ENCODE measurements around the gene SORCS3. TPM values are rescaled to one million over a fixed set of nuclear protein-coding genes. Genes with fewer than 3 reads are reported as not detected.

Gene SORCS3
- total and polyA plus RNA-seq, 10 of the 15 experiments (the other 5 are each of a cell fraction or from before 2014, with no cell fraction given) = 0.01 to 0.04 (median 0.02) TPM; not detected in 7

DNA sequence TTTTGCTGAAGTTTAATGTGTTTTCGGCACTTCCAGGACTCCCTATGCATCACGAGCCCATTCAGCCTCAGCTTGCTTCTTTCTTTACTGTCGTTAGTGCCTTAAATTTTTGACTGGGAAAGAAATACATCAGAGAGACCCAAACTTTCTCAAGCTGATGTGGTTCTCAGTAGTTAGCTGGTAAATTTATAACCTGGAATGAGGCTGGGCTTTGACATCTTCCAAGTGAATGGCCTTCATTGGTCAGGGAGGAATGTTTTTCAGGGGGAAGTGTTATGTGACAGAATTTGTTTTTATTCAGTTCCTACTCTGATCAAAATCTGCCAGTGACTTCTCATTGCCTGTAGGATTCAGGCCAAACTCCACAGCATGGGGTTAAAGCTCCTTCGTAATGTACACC is 296.9 kb downstream of the SORCS3 start:
- ChIA-PET SMC1A (ENCODE audit: uncharacterized antibody, unreplicated experiment) (no interaction called here), RAD21 (ENCODE audit: unreplicated experiment) (interaction anchor here (0.9 kb wide), 1 partner anchor 16 kb away, joined by 3 read pairs; no protein-coding TSS in a partner anchor), POLR2A (no interaction called here), CTCF (no interaction called here)
- no peaks in the 10 kb centered on the region for H3K36me3 ChIP-seq (ENCODE audit: control insufficient read depth in 2 of 2, insufficient read depth in 2 of 2, low read length in 1 of 2)
- H3K4me3 ChIP-seq = no peak overlapping the region
- no peak overlapping the region for H2AFZ ChIP-seq (ENCODE audit: control insufficient read depth, low read depth, low read length)
- H3K9me3 ChIP-seq (replicated peaks; ENCODE audit: control insufficient read depth, insufficient read depth, low read length) = no peaks in the 10 kb centered on the region
- in situ Hi-C loops (cut with MboI) (no loop called here), intact Hi-C loops (cut with micrococcal nuclease; ENCODE audit: unreplicated experiment) (no loop called here)
- no TSS peak for BruUV-seq (replicated peaks)
- no peaks in the 10 kb centered on the region for H3K27me3 ChIP-seq (replicated peaks in 1 of 2; ENCODE audit: control insufficient read depth in 2 of 2, insufficient read depth in 2 of 2, low read length in 1 of 2)
- ATAC-seq (no peak), DNase-seq (ENCODE audit: low read depth, low spot score) (no peak), FAIRE-seq (no peak)
- H4K20me1 ChIP-seq (ENCODE audit: control insufficient read depth, insufficient read depth) = no peaks in the 10 kb centered on the region
- no peaks in the 10 kb centered on the region for H3K4me1 ChIP-seq (ENCODE audit: control insufficient read depth, insufficient read depth, low read length)
- 0% methylated on average over 4 of the region's 4 CpGs for WGBS (ENCODE audit: insufficient coverage, insufficient replicate concordance, low lambda C conversion rate, missing lambda C conversion rate)
- no peak overlapping the region for H3K4me2 ChIP-seq (ENCODE audit: control insufficient read depth, insufficient read depth)
- no peak overlapping the region for H3K27ac ChIP-seq (ENCODE audit: control insufficient read depth, insufficient read depth)
- no peaks in the 10 kb centered on the region for H3K79me2 ChIP-seq (ENCODE audit: control insufficient read depth, insufficient read depth, low read length)
- no peak for TF ChIP-seq SMARCA5 (IDR thresholded peaks at IDR 0.05)
- TF ChIP-seq CHD4 (IDR thresholded peaks at IDR 0.05) = no peak
- no peak for TF ChIP-seq BCL11A (IDR thresholded peaks at IDR 0.05; ENCODE audit: low read depth, low read length)
- TF ChIP-seq, protein P1, sequence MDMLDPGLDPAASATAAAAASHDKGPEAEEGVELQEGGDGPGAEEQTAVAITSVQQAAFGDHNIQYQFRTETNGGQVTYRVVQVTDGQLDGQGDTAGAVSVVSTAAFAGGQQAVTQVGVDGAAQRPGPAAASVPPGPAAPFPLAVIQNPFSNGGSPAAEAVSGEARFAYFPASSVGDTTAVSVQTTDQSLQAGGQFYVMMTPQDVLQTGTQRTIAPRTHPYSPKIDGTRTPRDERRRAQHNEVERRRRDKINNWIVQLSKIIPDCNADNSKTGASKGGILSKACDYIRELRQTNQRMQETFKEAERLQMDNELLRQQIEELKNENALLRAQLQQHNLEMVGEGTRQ (IDR thresholded peaks at IDR 0.05; ENCODE audit: borderline replicate concordance, low read depth, low read length) = no peak
- TF ChIP-seq, protein P2, sequence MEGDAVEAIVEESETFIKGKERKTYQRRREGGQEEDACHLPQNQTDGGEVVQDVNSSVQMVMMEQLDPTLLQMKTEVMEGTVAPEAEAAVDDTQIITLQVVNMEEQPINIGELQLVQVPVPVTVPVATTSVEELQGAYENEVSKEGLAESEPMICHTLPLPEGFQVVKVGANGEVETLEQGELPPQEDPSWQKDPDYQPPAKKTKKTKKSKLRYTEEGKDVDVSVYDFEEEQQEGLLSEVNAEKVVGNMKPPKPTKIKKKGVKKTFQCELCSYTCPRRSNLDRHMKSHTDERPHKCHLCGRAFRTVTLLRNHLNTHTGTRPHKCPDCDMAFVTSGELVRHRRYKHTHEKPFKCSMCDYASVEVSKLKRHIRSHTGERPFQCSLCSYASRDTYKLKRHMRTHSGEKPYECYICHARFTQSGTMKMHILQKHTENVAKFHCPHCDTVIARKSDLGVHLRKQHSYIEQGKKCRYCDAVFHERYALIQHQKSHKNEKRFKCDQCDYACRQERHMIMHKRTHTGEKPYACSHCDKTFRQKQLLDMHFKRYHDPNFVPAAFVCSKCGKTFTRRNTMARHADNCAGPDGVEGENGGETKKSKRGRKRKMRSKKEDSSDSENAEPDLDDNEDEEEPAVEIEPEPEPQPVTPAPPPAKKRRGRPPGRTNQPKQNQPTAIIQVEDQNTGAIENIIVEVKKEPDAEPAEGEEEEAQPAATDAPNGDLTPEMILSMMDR (IDR thresholded peaks at IDR 0.05 in 2 of 3, conservative IDR thresholded peaks at IDR 0.05 in 1 of 3; ENCODE audit: control insufficient read depth in 2 of 3, extremely low read depth in 1 of 3, insufficient read depth in 1 of 3, low read depth in 3 of 3, low read length in 3 of 3) = no peak
- TF ChIP-seq, protein P3, sequence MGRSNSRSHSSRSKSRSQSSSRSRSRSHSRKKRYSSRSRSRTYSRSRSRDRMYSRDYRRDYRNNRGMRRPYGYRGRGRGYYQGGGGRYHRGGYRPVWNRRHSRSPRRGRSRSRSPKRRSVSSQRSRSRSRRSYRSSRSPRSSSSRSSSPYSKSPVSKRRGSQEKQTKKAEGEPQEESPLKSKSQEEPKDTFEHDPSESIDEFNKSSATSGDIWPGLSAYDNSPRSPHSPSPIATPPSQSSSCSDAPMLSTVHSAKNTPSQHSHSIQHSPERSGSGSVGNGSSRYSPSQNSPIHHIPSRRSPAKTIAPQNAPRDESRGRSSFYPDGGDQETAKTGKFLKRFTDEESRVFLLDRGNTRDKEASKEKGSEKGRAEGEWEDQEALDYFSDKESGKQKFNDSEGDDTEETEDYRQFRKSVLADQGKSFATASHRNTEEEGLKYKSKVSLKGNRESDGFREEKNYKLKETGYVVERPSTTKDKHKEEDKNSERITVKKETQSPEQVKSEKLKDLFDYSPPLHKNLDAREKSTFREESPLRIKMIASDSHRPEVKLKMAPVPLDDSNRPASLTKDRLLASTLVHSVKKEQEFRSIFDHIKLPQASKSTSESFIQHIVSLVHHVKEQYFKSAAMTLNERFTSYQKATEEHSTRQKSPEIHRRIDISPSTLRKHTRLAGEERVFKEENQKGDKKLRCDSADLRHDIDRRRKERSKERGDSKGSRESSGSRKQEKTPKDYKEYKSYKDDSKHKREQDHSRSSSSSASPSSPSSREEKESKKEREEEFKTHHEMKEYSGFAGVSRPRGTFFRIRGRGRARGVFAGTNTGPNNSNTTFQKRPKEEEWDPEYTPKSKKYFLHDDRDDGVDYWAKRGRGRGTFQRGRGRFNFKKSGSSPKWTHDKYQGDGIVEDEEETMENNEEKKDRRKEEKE (IDR thresholded peaks at IDR 0.05) = no peak
- TF ChIP-seq FOXK2 (IDR thresholded peaks at IDR 0.05) = no peak
- TF ChIP-seq ATF7 (IDR thresholded peaks at IDR 0.05; ENCODE audit: low read depth) = no peak
- TF ChIP-seq RB1 (IDR thresholded peaks at IDR 0.05; ENCODE audit: borderline replicate concordance) = no peak
- no peak for TF ChIP-seq MYB (IDR thresholded peaks at IDR 0.05; ENCODE audit: borderline replicate concordance, low read depth, low read length)
- TF ChIP-seq, protein P4, sequence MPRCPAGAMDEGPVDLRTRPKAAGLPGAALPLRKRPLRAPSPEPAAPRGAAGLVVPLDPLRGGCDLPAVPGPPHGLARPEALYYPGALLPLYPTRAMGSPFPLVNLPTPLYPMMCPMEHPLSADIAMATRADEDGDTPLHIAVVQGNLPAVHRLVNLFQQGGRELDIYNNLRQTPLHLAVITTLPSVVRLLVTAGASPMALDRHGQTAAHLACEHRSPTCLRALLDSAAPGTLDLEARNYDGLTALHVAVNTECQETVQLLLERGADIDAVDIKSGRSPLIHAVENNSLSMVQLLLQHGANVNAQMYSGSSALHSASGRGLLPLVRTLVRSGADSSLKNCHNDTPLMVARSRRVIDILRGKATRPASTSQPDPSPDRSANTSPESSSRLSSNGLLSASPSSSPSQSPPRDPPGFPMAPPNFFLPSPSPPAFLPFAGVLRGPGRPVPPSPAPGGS (IDR thresholded peaks at IDR 0.05; ENCODE audit: borderline replicate concordance, insufficient read depth, low read depth, low read length, poor library complexity, severe bottlenecking) = no peak
- no peak for TF ChIP-seq SIN3A (IDR thresholded peaks at IDR 0.05; ENCODE audit: low read depth, low read length)
- no peak for TF ChIP-seq SMAD1 (IDR thresholded peaks at IDR 0.05; ENCODE audit: low read depth, partially characterized antibody)
- H3K9ac ChIP-seq (ENCODE audit: control insufficient read depth, insufficient read depth, low read length) = no peak overlapping the region

Data from GM12878 (cell line).